HG03066 (cell line): ENCODE measurements around the gene HSPA5.
"Not testable (repeated sequence)": the region's sequence is repeated elsewhere in the genome, so short reads cannot be mapped to it uniquely, and the experiment has no call there.

Experiments used
- ATAC-seq: cut with Tn5 transposase; IDR thresholded peaks from one replicate; pipeline ENCODE4 v1.9.1; 2021; ENCODE audit warnings: low read depth; ENCODE audit not compliant: unreplicated experiment

Gene HSPA5

DNA sequence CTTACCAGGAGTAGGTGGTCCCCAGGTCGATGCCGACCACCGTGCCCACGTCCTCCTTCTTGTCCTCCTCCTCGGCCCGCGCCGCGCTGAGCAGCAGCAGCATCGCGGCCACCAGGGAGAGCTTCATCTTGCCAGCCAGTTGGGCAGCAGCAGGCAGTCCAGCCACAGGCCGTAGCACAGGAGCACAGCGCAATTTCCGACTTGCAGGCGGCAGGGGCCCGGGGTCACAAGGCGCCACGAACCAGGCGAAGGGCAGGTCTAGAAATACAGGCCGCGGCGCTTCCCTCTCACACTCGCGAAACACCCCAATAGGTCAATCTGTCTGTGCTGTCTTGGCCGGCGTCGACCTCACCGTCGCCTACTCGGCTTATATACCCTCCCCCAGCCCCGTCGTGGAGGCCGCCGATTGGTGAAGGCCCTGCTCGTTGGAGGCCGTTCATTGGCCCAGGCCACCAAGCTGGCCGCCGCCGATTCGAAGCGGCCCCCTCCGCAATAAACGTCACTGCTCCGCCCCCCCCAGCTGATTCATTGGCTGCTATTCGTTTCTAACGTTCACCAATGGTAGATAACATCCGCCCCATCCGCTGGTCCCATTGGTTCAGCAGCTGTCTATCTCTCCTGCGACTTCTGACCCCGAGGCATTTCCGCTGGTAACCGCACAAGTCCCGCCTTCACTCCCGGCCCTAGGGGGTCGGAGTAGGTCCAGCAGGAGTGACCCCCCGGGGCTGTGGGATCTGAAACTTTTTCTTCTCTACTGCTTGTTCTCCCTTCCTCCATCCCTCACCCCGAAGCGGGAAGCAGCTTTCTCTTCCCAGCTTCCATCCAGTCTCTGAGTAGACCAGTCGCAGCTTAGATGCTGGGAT lies at the start of gene HSPA5:
Gene HSPA5, minus strand, starts transcription at position 344 of the 863 bp plus-strand sequence. Its CDS starts 217 bp downstream, at position 127.
- peak; percentile 91 for ATAC-seq

DNA sequence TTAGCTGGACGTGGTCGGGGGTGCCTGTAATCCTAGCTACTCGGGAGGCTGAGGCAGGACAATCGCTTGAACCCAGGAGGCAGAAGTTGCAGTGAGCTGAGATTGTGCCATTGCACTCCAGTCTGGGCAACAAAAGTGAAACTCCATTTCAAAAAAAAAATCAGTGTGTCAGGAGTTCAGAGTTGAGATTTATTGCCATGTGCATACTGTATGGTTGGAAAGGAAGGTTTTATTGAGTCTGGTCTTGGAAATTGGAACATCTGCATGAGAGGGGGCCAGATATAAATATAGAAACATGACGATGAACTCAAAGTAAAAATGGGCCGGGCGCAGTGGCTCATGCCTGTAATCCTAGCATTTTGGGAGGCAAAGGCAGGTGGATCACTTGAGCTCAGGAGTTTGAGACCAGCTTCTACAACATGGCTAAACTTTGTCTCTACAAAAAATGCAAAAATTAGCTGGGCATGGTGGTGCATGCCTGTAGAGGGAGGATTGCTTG lies 45.8 kb upstream of the HSPA5 start:
- not testable (repeated sequence) for ATAC-seq

DNA sequence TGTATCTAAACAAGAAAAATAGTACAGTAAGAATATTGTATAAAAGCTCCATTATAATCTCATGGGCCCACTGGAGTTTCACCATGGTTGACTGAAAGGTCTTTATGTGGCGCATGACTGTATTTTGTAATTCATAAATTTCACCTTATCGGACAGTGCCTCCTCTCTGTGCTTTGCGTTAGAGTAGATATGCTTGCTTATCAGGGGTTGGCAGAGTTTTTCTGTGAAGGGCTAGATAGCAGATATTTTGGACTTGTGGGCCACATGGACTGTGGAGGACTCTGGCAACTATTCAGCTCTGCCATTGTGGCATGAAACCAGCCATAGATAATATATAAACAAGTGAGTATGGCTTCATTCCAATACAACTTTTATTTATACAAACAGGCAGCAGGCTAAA lies 43.7 kb upstream of the HSPA5 start:
- ATAC-seq: no peak

DNA sequence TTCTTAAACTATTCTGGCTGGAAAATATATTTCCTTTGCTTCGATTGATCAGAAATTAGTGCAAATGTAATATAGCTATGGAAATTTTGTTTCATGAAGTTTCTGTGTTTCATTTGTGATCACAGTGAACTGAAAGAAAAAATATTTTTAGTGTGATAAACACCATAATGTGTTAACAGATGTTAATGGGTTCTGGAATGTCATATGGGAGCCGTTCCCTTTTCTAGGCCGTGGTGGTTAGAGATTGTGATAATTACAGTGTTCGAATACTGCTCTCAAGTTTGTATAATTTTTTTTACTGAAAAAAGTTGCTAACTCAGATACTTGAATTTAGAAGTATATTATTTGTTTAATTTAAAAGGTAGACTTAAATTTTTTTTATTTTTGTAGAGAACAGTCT lies 39.8 kb upstream of the HSPA5 start:
- no peak for ATAC-seq

DNA sequence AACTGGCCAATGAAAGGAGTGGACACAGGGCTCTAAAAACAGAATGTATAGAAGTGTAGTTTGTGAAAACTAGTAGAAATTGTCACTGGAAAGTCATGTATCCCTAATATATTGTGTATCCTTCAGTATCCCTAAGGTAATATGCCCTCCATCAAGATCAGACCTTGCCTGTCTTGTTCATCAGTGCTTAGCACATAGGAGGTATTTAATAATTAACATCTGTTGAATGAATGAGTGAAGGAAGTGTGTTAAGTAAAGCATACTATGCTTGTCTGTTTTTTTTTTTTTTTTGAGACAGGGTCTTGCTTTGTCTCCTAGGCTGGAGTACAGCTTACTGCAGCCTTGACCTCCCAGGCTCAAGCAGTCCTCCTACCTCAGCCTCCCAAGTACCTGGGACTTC lies 36.3 kb upstream of the HSPA5 start:
- ATAC-seq: no peak

DNA sequence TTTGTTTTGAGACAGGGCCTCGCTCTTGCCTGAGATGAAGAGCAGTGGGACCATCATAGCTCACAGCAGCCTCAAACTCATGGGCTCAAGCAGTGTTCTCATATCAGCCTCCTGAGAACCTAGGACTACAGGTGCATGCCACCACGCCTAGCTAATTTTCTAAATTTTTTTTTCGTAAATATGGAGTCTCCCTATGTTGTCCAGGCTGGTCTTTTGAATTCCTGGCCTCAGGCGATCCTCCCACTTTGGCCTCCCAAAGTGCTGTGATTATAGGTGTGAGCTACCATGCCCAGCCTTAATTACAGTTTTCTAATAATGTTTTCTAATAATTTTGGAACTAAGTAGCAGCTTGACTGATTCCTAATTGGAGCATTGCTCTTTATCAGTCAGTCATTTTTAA lies 35.6 kb upstream of the HSPA5 start:
- no peak for ATAC-seq

DNA sequence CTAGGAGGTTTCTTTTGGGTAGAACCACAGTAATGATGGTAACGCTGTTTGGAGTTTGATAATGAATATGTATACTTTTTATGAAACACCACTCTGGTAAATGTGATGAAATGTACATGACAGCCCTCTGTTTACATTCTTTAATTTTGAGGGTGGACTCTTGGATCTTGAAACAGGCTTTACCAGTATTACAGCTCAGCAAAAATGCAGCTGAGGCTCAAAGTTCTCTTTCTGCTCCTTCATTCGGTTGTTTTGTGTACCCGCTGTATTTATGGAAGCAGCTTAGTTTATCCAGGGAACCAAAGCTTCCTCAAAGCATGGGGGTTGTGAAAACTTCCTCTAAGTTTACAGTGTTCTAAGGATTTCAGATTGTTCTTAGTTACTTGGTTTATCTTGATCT lies 31.6 kb upstream of the HSPA5 start:
- ATAC-seq: no peak

DNA sequence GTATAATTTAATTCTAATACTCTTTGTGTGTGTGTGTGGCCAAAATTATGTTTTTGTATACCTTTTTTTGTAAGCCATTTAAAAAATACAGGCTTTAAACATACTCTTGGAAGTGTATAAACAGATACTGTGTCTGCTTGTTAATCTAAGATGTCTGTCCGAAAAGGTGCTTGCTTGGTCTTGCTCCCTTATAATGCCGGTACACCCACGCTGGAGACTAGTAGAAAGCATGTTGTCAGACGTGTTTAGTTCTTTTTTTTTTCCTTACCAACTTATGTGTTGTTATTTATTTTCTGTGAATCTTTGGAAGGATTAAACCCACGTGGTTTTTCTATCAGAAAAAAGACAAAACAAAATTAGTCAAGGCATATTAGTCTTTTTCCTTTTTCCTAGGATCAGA lies 29.9 kb upstream of the HSPA5 start:
- ATAC-seq: no peak

DNA sequence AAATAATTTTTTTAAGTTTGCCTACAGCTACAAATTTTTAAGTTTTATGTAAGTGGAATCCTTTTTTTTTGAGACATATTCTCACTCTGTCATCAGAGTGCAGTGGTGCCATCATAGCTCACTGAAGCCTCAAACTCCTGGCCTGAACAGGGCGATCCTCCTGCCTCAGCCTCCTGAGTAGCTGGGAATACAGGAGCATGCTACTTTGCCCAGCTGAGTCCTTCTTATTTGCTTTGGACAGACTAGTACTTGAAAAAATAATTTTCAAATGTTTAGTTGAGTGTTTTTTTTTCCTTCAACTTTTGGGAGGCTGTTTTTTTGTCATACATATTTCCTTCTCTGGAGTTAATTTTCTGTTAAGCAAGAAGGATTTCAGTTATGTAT lies 27.9 kb upstream of the HSPA5 start:
- no peak for ATAC-seq

DNA sequence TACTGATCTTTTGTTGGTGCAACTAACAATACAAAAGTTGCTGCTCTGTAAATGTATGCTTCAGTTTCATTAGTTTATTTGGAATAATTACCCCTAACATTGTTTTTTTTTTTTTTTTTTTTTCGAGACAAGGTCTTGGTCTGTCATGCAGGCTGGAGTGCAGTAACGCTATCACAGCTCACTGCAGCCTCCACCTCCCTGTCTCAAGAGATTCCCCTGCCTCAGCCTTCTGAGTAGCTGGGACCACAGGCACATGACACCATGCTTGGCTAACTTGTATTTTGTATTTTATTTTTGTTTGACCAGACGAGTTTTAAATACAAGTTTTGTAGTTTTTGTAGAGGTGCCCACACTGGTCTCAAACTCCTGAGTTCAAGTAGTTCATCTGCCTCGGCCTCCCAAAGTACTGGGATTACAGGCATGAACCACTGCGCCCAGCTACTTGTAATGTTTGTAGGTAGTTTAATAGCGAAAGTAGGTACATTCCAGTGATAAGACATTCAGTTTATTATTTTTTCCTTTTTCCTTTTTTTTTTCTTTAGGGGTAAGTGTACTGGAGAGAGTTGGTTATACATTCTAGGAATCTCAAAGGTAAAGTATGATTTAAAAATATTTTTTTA lies 27.4 kb upstream of the HSPA5 start:
- no peak for ATAC-seq

DNA sequence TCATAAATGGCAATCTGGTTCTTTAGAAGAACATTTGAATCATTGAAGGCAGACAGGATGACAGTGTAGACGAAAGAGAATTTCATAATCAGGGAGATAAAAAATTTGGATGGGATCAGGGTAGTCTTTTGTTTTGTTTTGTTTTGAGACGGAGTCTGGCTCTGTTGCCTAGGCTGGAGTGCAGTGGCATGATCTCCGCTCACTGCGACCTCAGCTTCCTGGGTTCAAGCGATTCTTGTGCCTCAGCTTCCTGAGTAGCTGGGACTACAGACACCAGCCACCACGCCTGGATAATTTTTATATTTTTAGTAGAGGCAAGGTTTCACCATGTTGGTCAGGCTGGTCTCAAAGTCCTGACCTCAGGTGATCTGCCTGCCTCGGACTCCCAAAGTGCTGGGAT lies 22.9 kb upstream of the HSPA5 start:
- ATAC-seq: not testable (repeated sequence)

DNA sequence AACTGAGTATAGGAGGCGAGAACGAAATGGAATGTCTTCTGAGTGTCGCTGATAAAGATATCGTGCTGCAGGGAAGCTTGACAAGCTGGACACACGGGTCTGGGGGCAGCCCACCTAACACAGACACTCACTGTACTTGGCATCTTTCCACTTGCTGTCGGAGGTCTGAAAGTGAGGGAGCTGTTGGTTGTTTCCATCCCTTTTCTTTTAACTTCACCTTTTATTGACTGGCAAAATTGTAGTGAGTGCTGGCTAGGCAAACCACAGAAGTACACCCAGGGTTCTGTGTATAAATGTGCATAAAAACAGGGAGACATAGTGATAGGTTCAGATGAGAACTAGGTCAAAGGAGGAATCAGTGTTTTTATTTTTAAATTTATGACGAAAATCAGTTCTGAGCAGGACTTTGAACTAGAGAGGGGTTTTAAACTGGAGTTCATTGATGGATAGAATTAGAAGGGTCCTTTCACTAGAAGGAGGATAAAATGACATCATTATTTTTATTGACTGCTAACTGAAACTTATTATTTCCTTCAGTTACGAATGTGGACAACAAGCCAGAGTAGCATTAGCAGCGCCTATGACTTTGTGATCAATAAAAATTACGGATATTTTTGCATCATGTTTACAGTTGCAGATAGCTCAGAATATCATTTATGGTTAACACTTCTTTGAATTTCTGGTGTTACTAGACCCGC lies 21.3 kb upstream of the HSPA5 start:
- peak; percentile 8 for ATAC-seq

DNA sequence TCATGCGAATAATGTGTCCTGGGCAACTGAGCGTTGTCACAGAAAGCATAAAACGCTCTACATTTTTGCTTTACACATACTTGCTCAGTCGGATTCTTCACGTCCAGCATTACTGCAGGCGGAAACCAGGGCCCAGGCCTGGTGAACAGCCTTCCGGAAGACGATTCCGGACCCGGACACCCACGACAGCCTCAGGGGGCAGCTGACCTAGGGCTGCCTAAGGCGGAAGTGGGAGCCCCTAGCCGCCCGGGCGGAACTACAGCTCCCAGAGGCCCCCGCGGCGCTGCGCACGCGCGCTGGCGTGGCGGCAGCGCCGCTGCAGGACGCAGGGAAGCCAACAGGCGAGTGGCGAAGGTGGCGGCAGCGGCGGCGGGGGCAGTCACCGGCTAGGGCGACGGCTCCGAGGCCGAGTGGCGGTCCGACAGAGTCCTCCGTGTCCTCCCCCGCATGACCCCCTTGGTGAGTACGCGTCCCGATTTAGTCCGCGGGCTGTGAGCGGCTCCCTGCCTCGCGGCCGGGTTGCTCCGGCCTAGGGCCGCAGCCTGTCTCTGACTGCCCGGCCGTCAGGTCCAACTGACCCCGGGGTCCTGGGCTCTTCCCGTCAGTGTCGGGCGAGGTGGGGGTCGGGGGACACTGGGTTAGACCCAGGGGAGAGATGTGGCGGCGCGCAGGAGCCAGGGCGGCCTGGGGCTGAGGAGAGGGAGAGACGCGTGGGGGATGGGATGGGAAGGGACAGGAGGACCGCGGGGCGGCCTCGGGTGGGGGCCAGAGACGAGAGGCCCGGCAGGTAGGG lies 20.6 kb upstream of the HSPA5 start, which contains the start of gene GAPVD1:
Gene GAPVD1, plus strand, starts transcription at position 326 of the 793 bp plus-strand sequence. CDS start 37,096 bp downstream, outside the sequence.
- ATAC-seq: peak; percentile 87

DNA sequence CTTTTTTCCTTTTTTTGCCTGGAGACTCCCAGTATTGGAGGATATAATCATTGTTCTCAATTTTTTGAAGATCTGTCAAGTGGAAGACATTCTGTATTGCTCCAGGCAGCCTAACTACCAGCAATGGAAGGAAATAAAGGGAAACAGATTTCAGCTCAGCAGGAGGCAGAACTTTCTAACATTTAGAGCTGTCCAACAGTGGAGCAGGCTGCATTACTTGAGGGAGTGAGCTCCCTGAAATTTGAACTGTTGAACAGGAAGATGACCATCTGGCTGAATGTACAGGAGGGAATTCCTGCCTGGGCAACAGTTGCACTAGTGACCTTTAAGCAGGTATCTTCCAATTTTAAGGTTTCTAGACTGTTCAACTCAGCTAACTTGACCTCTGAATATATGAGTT lies 19.4 kb upstream of the HSPA5 start:
- no peak for ATAC-seq

DNA sequence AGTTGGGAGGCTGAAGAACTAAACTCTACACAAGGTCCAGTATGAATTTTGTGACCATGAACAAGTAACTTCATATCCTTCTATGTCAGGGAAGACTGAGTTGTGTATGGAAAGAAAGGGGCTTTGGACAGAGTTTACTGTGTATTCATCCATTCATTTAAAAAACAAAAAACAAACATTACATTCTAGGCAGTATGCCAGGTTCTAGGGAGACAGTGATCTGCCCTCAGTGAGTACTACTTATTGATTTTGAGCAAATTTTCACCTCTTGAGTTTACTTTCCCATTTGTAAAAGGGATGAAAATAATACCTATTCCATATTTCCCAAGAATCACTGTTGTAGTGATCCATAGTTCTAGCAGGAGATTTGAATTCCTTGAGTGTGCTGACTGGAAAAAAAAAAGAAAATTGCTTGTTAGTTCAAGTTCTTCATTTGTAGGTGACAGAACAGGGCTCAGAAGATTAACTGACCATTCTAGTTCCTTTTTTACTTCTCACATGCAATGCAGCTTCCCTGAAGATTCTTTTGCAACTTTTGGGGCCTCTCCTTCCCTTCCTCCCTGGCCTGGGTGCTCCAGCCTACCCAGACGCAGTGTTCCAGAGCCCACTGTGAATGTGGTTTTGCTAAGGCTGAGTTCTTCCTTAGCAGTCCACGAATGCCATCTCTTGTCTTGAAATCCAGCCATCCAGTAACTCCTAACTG lies 17.8 kb upstream of the HSPA5 start:
- ATAC-seq: no peak

DNA sequence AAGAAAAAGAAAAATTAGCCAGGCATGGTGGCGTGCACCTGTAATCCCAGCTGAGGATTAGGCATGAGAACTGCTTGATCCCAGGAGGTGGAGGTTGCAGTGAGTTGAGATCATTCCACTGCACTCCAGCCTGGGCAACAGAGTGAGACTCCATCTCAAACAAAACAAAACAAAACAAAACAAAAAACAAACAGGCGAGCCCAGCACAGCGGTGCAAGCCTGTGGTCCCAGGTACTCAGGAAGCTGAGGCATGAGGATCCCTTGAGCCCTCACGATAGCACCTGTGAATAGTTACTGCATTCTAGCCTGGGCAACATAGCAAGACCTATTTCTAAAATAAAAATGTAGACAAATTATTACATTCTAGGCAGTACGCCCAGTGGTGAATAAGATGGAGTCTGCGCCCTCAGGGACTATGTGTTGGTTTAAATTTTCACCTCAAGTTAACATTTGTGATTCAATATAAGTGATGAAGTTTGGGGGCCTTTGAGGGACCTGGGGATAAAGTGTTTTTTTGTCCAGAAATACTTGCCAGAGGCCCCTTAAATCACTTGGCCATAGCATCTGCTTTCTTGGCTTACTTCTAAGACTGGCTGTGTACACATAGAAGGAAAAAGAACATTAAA lies 17.1 kb upstream of the HSPA5 start:
- no peak for ATAC-seq

DNA sequence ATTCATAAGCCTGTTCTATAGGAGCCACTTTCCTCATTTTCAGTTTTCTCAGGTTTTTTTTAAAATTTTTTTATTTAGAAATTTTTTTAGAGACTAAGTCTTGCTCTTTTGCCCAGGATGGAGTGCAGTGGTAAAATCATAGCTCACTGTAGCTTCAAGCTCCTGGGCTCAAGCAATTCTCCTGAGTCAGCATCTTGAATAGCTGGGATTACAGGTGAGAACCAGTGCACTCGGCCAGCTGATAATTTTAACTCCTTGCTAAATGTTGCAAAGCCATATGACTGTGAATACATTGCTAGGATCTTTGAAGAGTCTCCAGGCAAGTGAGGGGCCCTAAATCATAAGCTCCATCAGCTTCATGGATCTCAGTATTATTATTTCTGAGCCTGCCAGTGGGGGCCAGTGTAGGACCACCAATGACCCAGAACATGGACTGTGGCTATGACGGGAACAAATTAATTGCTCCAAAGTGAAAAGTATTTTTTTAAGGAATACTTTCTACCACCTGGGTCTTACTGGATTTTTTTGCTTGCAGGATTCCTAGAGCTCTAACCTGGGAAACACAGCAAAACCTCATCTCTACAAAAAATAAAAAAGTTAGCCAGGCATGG lies 14.7 kb upstream of the HSPA5 start:
- no peak for ATAC-seq

DNA sequence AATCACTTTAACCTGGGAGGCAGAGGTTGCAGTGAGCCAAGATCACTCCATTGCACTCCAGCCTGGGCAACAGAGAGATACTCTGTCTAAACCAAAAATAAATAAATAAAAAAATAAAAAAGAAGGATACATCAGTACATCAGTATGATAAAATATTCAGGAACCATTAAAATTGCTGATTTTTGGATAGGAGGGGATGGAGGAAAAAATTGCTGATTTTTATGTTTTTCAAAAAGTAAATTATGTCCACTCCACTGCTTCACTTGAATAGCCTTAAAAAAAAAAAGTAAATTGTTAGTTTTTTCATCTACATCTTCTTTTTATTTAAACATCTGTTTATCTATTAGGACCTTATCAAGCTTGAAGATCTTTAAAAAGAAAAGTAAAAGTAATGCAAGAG lies 13.1 kb upstream of the HSPA5 start:
- no peak for ATAC-seq

DNA sequence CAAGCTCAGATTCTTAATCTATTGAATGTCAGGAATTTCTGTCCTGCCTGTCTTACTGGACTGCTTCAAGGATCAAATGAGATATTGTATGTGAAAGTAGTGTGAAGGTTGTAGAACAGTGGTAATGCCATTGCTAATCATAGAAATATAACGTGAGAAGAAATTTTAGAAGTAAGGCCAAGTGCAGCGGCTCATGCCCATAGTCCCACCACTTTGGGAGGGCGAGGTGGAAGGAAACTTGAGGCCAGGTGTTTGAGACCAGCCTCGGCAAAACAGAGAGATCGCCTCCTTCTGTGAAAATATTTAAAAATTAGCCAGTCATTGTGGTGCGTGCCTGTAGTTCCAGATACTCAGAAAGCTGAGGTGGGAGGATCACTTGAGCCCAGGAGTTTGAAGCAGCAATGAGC lies 5.1 kb upstream of the HSPA5 start:
- ATAC-seq: no peak
